ENCODE measurements around the gene MED23.

MED23 gene

GRCh38 chr6:131663578-131664165 is 35.6 kb upstream of the MED23 start:
- TF ChIP-seq CTCF (IDR thresholded peaks at IDR 0.05; ENCODE audit: insufficient read depth, low read length) (no peak), POLR2AphosphoS5 (IDR thresholded peaks at IDR 0.05; ENCODE audit: low read depth) (no peak), SPI1 (IDR thresholded peaks at IDR 0.05; ENCODE audit: borderline replicate concordance, low read depth) (no peak), REST (IDR thresholded peaks at IDR 0.05; ENCODE audit: insufficient replicate concordance, low read depth) (no peak), GABPA (IDR thresholded peaks at IDR 0.05; ENCODE audit: low read depth) (no peak)
- no peak for DNase-seq (ENCODE audit: low read depth in 1 of 2, low spot score in 1 of 2)

GRCh38 chr6:131660195-131660594 is 32.2 kb upstream of the MED23 start:
- Histone ChIP-seq H3K27ac (replicated peaks) (no peak overlapping the region), H3K4me3 (replicated peaks; ENCODE audit: insufficient read depth, low read length) (no peak overlapping the region), H3K27me3 (ENCODE audit: insufficient read depth, poor library complexity, severe bottlenecking) (no peaks in the 10 kb centered on the region)
- TF ChIP-seq POLR2AphosphoS5 (IDR thresholded peaks at IDR 0.05; ENCODE audit: low read depth) (no peak), REST (IDR thresholded peaks at IDR 0.05; ENCODE audit: insufficient replicate concordance, low read depth) (no peak)
- DNase-seq (ENCODE audit: low read depth in 1 of 2, low spot score in 1 of 2) = peak; percentile 5 to 37

More at GRCh38 chr6:131663578-131664165, 35.6 kb upstream of the MED23 start:
- Histone ChIP-seq H3K27me3 (ENCODE audit: insufficient read depth, poor library complexity, severe bottlenecking) (no peaks in the 10 kb centered on the region), H3K27ac (replicated peaks) (no peak overlapping the region), H3K4me3 (replicated peaks; ENCODE audit: insufficient read depth, low read length) (no peak overlapping the region)

DNA sequence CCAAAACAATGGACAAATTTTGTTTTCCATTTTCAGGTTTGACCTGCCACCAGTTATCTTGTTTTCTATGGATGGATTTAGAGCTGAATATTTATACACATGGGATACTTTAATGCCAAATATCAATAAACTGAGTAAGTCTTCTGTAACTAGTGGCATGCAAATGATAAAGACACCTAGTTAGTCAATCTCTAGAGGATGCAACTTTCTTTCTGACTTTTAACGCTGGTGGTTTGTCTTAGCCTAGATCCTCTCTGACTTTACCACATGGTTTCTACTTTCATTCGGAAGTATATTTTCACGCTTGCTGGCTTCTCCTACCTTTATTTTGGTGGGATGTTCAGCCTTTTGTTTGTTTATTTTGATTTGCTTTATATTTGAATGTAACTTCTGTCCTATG is 30.2 kb upstream of the MED23 start:
- H3K27me3 ChIP-seq (ENCODE audit: insufficient read depth, poor library complexity, severe bottlenecking) = no peaks in the 10 kb centered on the region
- no peak for TF ChIP-seq GABPA (IDR thresholded peaks at IDR 0.05; ENCODE audit: low read depth)
- TF ChIP-seq POLR2AphosphoS5 (IDR thresholded peaks at IDR 0.05; ENCODE audit: low read depth) = no peak
- TF ChIP-seq SPI1 (IDR thresholded peaks at IDR 0.05; ENCODE audit: borderline replicate concordance, low read depth) = no peak
- no peak for TF ChIP-seq CTCF (IDR thresholded peaks at IDR 0.05; ENCODE audit: insufficient read depth, low read length)
- no peak for TF ChIP-seq REST (IDR thresholded peaks at IDR 0.05; ENCODE audit: insufficient replicate concordance, low read depth)
- no peak overlapping the region for H3K4me3 ChIP-seq (replicated peaks; ENCODE audit: insufficient read depth, low read length)
- DNase-seq (ENCODE audit: low read depth in 1 of 2, low spot score in 1 of 2) = no peak
- H3K27ac ChIP-seq (replicated peaks) = no peak overlapping the region

Measured in HL-60 (cell line).